ENCODE measurements around the gene TANGO6. TPM values are rescaled to one million over a fixed set of nuclear protein-coding genes. Genes with fewer than 3 reads are reported as not detected.

The TANGO6 gene
- total and polyA plus RNA-seq, 2 donors from 2014 or later = 4.5 to 20.6 TPM

DNA sequence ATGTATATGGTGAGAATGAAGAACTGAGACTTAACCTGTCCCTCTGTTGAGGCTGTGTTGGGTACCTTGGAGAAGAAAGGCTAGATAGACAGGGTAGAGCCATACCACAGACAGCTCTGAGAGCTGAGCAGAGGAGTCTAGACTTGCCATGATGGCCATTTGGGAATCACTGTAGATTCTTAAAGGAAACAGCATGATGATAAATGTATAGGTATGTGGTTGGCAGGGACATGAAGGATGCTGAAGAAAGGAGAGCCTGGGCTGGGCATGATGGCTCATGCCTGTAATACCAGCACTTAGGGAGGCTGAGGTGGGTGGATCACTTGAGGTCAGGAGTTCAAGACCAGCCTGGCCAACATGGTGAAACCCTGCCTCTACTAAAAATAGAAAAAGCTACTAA lies 147.7 kb downstream of the TANGO6 start:
- TF ChIP-seq, protein P1, sequence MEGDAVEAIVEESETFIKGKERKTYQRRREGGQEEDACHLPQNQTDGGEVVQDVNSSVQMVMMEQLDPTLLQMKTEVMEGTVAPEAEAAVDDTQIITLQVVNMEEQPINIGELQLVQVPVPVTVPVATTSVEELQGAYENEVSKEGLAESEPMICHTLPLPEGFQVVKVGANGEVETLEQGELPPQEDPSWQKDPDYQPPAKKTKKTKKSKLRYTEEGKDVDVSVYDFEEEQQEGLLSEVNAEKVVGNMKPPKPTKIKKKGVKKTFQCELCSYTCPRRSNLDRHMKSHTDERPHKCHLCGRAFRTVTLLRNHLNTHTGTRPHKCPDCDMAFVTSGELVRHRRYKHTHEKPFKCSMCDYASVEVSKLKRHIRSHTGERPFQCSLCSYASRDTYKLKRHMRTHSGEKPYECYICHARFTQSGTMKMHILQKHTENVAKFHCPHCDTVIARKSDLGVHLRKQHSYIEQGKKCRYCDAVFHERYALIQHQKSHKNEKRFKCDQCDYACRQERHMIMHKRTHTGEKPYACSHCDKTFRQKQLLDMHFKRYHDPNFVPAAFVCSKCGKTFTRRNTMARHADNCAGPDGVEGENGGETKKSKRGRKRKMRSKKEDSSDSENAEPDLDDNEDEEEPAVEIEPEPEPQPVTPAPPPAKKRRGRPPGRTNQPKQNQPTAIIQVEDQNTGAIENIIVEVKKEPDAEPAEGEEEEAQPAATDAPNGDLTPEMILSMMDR (IDR thresholded peaks at IDR 0.05; ENCODE audit: borderline replicate concordance, extremely low read depth, insufficient read depth) = no peak
- H3K27ac ChIP-seq (ENCODE audit: low read depth in 2 of 2, low read length in 2 of 2) = no peak overlapping the region
- no peaks in the 10 kb centered on the region for H3K27me3 ChIP-seq (ENCODE audit: control insufficient read depth, insufficient read depth, low read length)
- intact Hi-C loops (cut with DNase I) = no loop called here
- FAIRE-seq (no peak), DNase-seq (no peak)
- no peak overlapping the region for H3K9ac ChIP-seq (ENCODE audit: low read length in 3 of 3)
- H3K9me3 ChIP-seq (ENCODE audit: control insufficient read depth in 2 of 3, insufficient read depth in 1 of 3, low read length in 3 of 3) = no peaks in the 10 kb centered on the region
- H3K4me1 ChIP-seq (ENCODE audit: control insufficient read depth in 2 of 3, insufficient read depth in 2 of 3, low read depth in 1 of 3, low read length in 3 of 3) = no peaks in the 10 kb centered on the region
- H3K36me3 ChIP-seq (ENCODE audit: control insufficient read depth in 2 of 3, insufficient read depth in 3 of 3, low read length in 3 of 3) = no peaks in the 10 kb centered on the region
- H3K4me3 ChIP-seq (ENCODE audit: low read length in 3 of 3) = no peak overlapping the region

DNA sequence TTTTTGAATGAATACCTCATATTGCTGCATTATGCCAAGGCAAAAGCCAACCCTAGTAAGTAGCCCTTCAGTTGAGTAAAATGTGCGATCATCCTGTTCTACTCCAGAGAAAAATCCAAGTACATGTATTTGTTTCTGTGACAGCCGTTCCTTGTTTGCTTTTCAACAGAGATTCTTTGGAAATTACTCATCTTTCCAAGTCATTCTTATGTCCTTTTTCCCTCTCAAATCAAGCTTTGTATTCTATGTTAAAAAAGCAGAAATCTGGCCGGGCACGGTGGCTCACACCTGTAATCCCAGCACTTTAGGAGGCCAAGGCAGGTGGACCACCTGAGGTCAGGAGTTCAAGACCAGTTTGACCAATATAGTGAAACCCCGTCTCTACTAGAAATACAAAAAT lies 149.2 kb downstream of the TANGO6 start:
- FAIRE-seq = no peak
- TF ChIP-seq, protein P1 (IDR thresholded peaks at IDR 0.05; ENCODE audit: borderline replicate concordance, extremely low read depth, insufficient read depth) = no peak

DNA sequence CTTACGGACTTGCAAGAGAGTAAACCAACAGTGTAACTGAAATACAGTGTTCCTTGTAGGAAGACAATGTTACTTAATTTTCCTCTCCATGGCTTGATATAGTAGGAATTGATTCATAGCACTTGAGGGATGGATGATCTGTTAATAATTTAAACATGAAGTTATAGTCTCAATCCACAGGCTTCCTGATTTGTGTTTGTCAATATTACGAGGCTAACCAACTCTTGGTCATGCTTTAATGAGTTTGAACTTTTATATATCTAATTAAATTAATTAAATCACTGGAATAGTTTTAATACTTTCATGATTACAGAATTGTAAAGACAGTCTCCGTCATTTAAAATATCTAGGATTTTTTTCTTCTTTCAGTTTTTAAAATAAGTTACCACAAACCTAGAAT lies 150.1 kb downstream of the TANGO6 start:
- Histone ChIP-seq H3K27ac (ENCODE audit: low read depth in 2 of 2, low read length in 2 of 2) (peak overlapping the region in 1 of 2 donors; percentile 1), H3K9ac (ENCODE audit: low read length in 3 of 3) (no peak overlapping the region), H3K36me3 (ENCODE audit: control insufficient read depth in 2 of 3, insufficient read depth in 3 of 3, low read length in 3 of 3) (no peaks in the 10 kb centered on the region), H3K27me3 (ENCODE audit: control insufficient read depth, insufficient read depth, low read length) (no peaks in the 10 kb centered on the region), H3K4me3 (ENCODE audit: low read length in 3 of 3) (no peak overlapping the region), H3K4me1 (ENCODE audit: control insufficient read depth in 2 of 3, insufficient read depth in 2 of 3, low read depth in 1 of 3, low read length in 3 of 3) (no peaks in the 10 kb centered on the region), H3K9me3 (ENCODE audit: control insufficient read depth in 2 of 3, insufficient read depth in 1 of 3, low read length in 3 of 3) (no peaks in the 10 kb centered on the region)
- no peak for FAIRE-seq
- DNase-seq = no peak
- intact Hi-C loops (cut with DNase I) = no loop called here
- TF ChIP-seq, protein P1 (IDR thresholded peaks at IDR 0.05; ENCODE audit: borderline replicate concordance, extremely low read depth, insufficient read depth) = no peak

More for the DNA sequence above, 149.2 kb downstream of the TANGO6 start:
- H3K36me3 ChIP-seq (ENCODE audit: control insufficient read depth in 2 of 3, insufficient read depth in 3 of 3, low read length in 3 of 3) = no peaks in the 10 kb centered on the region
- intact Hi-C loops (cut with DNase I) = no loop called here
- H3K4me1 ChIP-seq (ENCODE audit: control insufficient read depth in 2 of 3, insufficient read depth in 2 of 3, low read depth in 1 of 3, low read length in 3 of 3) = no peaks in the 10 kb centered on the region
- H3K9me3 ChIP-seq (ENCODE audit: control insufficient read depth in 2 of 3, insufficient read depth in 1 of 3, low read length in 3 of 3) = no peaks in the 10 kb centered on the region
- H3K27ac ChIP-seq (ENCODE audit: low read depth in 2 of 2, low read length in 2 of 2) = no peak overlapping the region
- H3K27me3 ChIP-seq (ENCODE audit: control insufficient read depth, insufficient read depth, low read length) = no peaks in the 10 kb centered on the region
- no peak for DNase-seq
- H3K4me3 ChIP-seq (ENCODE audit: low read length in 3 of 3) = no peak overlapping the region
- no peak overlapping the region for H3K9ac ChIP-seq (ENCODE audit: low read length in 3 of 3)

DNA sequence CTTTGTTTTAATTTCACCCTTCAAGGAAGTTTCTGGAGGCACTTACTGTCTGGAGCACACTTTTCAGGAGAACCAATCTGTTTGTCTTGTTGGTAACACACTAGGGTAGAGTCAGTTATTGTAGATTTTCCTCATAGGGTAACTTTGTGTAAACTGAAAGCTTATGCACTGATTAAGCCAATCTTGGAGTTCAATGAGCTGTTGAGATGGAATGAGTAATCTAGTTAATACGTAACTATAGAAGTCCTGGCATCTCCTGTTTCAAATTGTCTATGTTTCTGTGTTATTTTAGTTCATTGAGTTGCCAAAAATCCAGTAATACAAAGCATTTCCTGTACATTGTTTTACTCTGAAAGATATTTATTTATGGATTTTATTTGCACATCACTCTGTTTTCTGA lies 150.6 kb downstream of the TANGO6 start:
- TF ChIP-seq, protein P1 (IDR thresholded peaks at IDR 0.05; ENCODE audit: borderline replicate concordance, extremely low read depth, insufficient read depth) = no peak
- H3K36me3 ChIP-seq (ENCODE audit: control insufficient read depth in 2 of 3, insufficient read depth in 3 of 3, low read length in 3 of 3) = no peaks in the 10 kb centered on the region
- H3K27ac ChIP-seq (ENCODE audit: low read depth in 2 of 2, low read length in 2 of 2) = peak overlapping the region; percentile 1 to 64
- DNase-seq (peak in 2 of 5 donors; percentile 71 to 72), FAIRE-seq (peak; percentile 72)
- intact Hi-C loops (cut with DNase I) = no loop called here
- H3K4me3 ChIP-seq (ENCODE audit: low read length in 3 of 3) = peak overlapping the region in 1 of 3 donors; percentile 35
- no peaks in the 10 kb centered on the region for H3K9me3 ChIP-seq (ENCODE audit: control insufficient read depth in 2 of 3, insufficient read depth in 1 of 3, low read length in 3 of 3)
- H3K9ac ChIP-seq (ENCODE audit: low read length in 3 of 3) = no peak overlapping the region
- no peaks in the 10 kb centered on the region for H3K4me1 ChIP-seq (ENCODE audit: control insufficient read depth in 2 of 3, insufficient read depth in 2 of 3, low read depth in 1 of 3, low read length in 3 of 3)
- no peaks in the 10 kb centered on the region for H3K27me3 ChIP-seq (ENCODE audit: control insufficient read depth, insufficient read depth, low read length)
